Measurements from ENCODE around the gene CCDC33.

CCDC33 gene

GRCh38 chr15:74314795-74315438 lies 78.8 kb downstream of the CCDC33 start:
- no peak overlapping the region for H3K4me3 ChIP-seq (ENCODE audit: control insufficient read depth, low read depth, low read length)
- no peak for DNase-seq (ENCODE audit: low read depth)
- TF ChIP-seq CTCF (conservative IDR thresholded peaks at IDR 0.05; ENCODE audit: control insufficient read depth, insufficient read depth, low read depth, low read length) = no peak

- no peak for TF ChIP-seq CTCF (conservative IDR thresholded peaks at IDR 0.05; ENCODE audit: control insufficient read depth, insufficient read depth, low read depth, low read length)
- DNase-seq (ENCODE audit: low read depth) = no peak
- no peak overlapping the region for H3K4me3 ChIP-seq (ENCODE audit: control insufficient read depth, low read depth, low read length)
These were observed 79.5 kb downstream of the CCDC33 start for GRCh38 chr15:74315626-74316025.

GRCh38 chr15:74316141-74316540 lies 80.0 kb downstream of the CCDC33 start:
- TF ChIP-seq CTCF (conservative IDR thresholded peaks at IDR 0.05; ENCODE audit: control insufficient read depth, insufficient read depth, low read depth, low read length) = no peak
- DNase-seq (ENCODE audit: low read depth) = no peak
- H3K4me3 ChIP-seq (ENCODE audit: control insufficient read depth, low read depth, low read length) = no peak overlapping the region

- H3K4me3 ChIP-seq (ENCODE audit: control insufficient read depth, low read depth, low read length) = no peak overlapping the region
- no peak for TF ChIP-seq CTCF (conservative IDR thresholded peaks at IDR 0.05; ENCODE audit: control insufficient read depth, insufficient read depth, low read depth, low read length)
- DNase-seq (ENCODE audit: low read depth) = peak; percentile 88
These were observed 81.8 kb downstream of the CCDC33 start for GRCh38 chr15:74317820-74318375.

- DNase-seq (ENCODE audit: low read depth) = no peak
- no peak overlapping the region for H3K4me3 ChIP-seq (ENCODE audit: control insufficient read depth, low read depth, low read length)
- TF ChIP-seq CTCF (conservative IDR thresholded peaks at IDR 0.05; ENCODE audit: control insufficient read depth, insufficient read depth, low read depth, low read length) = no peak
These were observed 82.4 kb downstream of the CCDC33 start for GRCh38 chr15:74318376-74319137.

- no peak for DNase-seq (ENCODE audit: low read depth)
- H3K4me3 ChIP-seq (ENCODE audit: control insufficient read depth, low read depth, low read length) = no peak overlapping the region
- TF ChIP-seq CTCF (conservative IDR thresholded peaks at IDR 0.05; ENCODE audit: control insufficient read depth, insufficient read depth, low read depth, low read length) = no peak
These were observed 83.0 kb downstream of the CCDC33 start for GRCh38 chr15:74319138-74319460.
